ENCODE measurements around the gene LARGE1. TPM values are rescaled to one million over a fixed set of nuclear protein-coding genes. Genes with fewer than 3 reads are reported as not detected.

LARGE1 gene
- total RNA-seq, 1 donor from 2014 or later = 81.2 TPM

DNA sequence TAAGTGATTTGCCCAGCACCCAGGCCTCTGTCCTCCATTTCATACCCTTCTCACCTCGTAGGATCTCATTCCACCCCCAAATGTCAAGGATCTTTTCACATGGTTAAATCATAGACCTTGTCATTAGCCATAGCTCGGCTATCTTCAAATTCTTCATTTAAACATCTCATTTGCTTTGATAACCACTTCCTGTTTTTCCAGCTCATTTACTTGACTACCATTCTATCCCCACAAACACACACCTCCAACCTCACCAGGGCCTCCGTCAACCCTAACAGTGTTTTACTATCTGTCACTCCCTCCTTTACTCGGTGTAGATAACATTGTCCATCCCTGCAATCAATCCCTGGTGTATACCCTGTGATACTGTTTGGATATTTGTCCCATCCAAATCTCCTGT is 36.8 kb upstream of the LARGE1 start:
- Mint-ChIP-seq H3K9me3 (ENCODE audit: unreplicated experiment) (no peaks in the 10 kb centered on the region), H3K4me1 (ENCODE audit: low read depth, unreplicated experiment) (no peaks in the 10 kb centered on the region), H3K4me3 (ENCODE audit: unreplicated experiment) (no peak overlapping the region), H3K36me3 (ENCODE audit: unreplicated experiment) (no peaks in the 10 kb centered on the region), H3K27me3 (ENCODE audit: unreplicated experiment) (no peaks in the 10 kb centered on the region), H3K27ac (ENCODE audit: unreplicated experiment) (no peak overlapping the region)
- TF ChIP-seq, protein P1, sequence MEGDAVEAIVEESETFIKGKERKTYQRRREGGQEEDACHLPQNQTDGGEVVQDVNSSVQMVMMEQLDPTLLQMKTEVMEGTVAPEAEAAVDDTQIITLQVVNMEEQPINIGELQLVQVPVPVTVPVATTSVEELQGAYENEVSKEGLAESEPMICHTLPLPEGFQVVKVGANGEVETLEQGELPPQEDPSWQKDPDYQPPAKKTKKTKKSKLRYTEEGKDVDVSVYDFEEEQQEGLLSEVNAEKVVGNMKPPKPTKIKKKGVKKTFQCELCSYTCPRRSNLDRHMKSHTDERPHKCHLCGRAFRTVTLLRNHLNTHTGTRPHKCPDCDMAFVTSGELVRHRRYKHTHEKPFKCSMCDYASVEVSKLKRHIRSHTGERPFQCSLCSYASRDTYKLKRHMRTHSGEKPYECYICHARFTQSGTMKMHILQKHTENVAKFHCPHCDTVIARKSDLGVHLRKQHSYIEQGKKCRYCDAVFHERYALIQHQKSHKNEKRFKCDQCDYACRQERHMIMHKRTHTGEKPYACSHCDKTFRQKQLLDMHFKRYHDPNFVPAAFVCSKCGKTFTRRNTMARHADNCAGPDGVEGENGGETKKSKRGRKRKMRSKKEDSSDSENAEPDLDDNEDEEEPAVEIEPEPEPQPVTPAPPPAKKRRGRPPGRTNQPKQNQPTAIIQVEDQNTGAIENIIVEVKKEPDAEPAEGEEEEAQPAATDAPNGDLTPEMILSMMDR (IDR thresholded peaks at IDR 0.05; ENCODE audit: partially characterized antibody, unreplicated experiment) = no peak
- no peak for DNase-seq

DNA sequence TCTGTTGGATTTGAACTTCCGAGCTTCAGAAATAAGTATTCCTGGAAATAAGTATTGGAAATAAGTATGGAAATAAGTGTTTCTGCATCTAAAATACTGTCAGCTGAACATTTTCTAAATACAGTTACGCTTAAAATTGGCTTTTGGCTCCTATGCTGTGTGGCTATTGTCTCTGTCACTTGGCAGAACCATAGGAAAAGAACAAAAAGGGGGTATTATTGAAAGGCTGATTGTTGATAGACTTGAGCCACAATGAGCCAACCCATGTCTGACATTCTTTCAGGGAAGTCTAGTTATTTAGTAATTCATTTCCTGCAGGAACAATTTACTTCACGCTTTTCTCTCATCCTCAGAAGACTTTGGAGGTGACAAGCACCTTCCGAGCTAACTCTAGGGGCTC is 32.5 kb upstream of the LARGE1 start:
- H3K27ac Mint-ChIP-seq (ENCODE audit: unreplicated experiment) = no peak overlapping the region
- TF ChIP-seq, protein P1 (IDR thresholded peaks at IDR 0.05; ENCODE audit: partially characterized antibody, unreplicated experiment) = no peak
- no peak overlapping the region for H3K4me3 Mint-ChIP-seq (ENCODE audit: unreplicated experiment)
- H3K9me3 Mint-ChIP-seq (ENCODE audit: unreplicated experiment) = peaks cover 2% of the 10 kb centered on the region
- no peak for DNase-seq
- H3K4me1 Mint-ChIP-seq (ENCODE audit: low read depth, unreplicated experiment) = no peaks in the 10 kb centered on the region
- no peaks in the 10 kb centered on the region for H3K36me3 Mint-ChIP-seq (ENCODE audit: unreplicated experiment)
- no peaks in the 10 kb centered on the region for H3K27me3 Mint-ChIP-seq (ENCODE audit: unreplicated experiment)

DNA sequence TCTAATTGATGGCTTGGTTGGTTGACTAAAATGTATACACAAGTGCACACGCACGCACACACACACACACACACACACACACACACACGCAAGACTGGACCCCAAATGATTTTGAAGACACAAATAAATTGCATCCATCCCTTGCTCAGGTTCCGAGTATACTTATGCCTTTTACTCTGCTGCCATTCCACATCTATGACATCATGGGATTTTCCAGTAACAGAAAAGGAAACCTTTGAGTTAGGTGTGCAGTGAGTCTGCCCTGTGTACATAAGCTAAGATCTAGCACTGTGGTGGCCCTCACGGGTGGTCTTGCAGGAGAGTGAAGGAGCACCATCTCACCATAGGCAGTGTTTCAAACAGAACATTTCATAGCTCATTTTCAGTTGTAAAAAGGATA is 20.5 kb upstream of the LARGE1 start:
- no peak overlapping the region for H3K4me3 Mint-ChIP-seq (ENCODE audit: unreplicated experiment)
- no peaks in the 10 kb centered on the region for H3K9me3 Mint-ChIP-seq (ENCODE audit: unreplicated experiment)
- no peak for DNase-seq
- TF ChIP-seq, protein P1 (IDR thresholded peaks at IDR 0.05; ENCODE audit: partially characterized antibody, unreplicated experiment) = no peak
- peaks cover 3% of the 10 kb centered on the region for H3K27me3 Mint-ChIP-seq (ENCODE audit: unreplicated experiment)
- H3K36me3 Mint-ChIP-seq (ENCODE audit: unreplicated experiment) = no peaks in the 10 kb centered on the region
- no peaks in the 10 kb centered on the region for H3K4me1 Mint-ChIP-seq (ENCODE audit: low read depth, unreplicated experiment)
- no peak overlapping the region for H3K27ac Mint-ChIP-seq (ENCODE audit: unreplicated experiment)

DNA sequence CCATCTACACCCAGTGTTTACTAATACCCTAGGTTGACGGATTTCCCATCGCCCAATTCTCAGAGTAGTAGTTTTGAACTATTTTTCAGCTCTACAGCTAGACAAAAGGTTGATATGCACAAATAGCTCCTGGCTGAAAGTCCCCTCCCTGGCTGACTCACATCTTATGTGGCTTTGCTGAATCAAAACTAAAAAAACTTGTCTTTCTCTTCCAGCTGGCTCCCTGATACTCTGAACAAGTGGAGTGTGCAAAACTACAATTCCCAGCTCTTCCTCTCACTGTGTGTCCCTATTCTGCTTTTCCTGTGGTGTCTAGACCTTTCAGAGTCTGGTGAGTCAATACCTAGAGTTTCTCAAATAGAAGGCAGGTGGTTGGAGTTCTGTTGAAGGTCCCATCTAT is 12.7 kb upstream of the LARGE1 start:
- no peaks in the 10 kb centered on the region for H3K9me3 Mint-ChIP-seq (ENCODE audit: unreplicated experiment)
- TF ChIP-seq, protein P1 (IDR thresholded peaks at IDR 0.05; ENCODE audit: partially characterized antibody, unreplicated experiment) = no peak
- no peak for DNase-seq
- no peaks in the 10 kb centered on the region for H3K4me1 Mint-ChIP-seq (ENCODE audit: low read depth, unreplicated experiment)
- H3K27me3 Mint-ChIP-seq (ENCODE audit: unreplicated experiment) = no peaks in the 10 kb centered on the region
- no peak overlapping the region for H3K27ac Mint-ChIP-seq (ENCODE audit: unreplicated experiment)
- H3K36me3 Mint-ChIP-seq (ENCODE audit: unreplicated experiment) = no peaks in the 10 kb centered on the region
- no peak overlapping the region for H3K4me3 Mint-ChIP-seq (ENCODE audit: unreplicated experiment)

DNA sequence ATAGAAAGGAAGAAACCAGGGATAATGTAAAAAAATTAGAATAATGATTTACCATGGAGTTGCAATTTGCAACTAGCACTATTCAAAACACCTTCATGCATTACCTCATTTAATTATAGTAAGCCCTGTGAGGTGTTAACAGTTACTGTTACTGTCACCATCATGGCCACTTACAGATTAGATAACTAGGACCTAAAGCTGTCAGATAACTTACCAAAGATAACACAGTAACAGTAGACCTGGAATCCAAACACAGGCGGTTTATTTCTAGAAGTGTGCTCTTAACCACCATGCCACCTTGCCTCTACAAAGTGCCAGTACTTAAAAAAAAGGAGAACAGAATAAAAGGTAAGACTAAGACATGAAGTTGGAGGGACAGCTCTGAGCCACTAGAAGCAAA is 11.1 kb upstream of the LARGE1 start:
- Mint-ChIP-seq H3K27me3 (ENCODE audit: unreplicated experiment) (peaks cover 2% of the 10 kb centered on the region), H3K9me3 (ENCODE audit: unreplicated experiment) (no peaks in the 10 kb centered on the region), H3K4me1 (ENCODE audit: low read depth, unreplicated experiment) (no peaks in the 10 kb centered on the region), H3K36me3 (ENCODE audit: unreplicated experiment) (no peaks in the 10 kb centered on the region), H3K27ac (ENCODE audit: unreplicated experiment) (no peak overlapping the region), H3K4me3 (ENCODE audit: unreplicated experiment) (no peak overlapping the region)
- no peak for DNase-seq
- TF ChIP-seq, protein P1 (IDR thresholded peaks at IDR 0.05; ENCODE audit: partially characterized antibody, unreplicated experiment) = no peak

All from glutamatergic neuron (in vitro differentiated cells).